HG02588 (cell line): ENCODE measurements around the gene EIF2S1.

Experiments
- ATAC-seq: cut with Tn5 transposase; IDR thresholded peaks from one replicate; pipeline ENCODE4 v1.9.1; 2021; ENCODE audit warnings: mild to moderate bottlenecking, moderate library complexity; ENCODE audit not compliant: unreplicated experiment

Gene EIF2S1

DNA sequence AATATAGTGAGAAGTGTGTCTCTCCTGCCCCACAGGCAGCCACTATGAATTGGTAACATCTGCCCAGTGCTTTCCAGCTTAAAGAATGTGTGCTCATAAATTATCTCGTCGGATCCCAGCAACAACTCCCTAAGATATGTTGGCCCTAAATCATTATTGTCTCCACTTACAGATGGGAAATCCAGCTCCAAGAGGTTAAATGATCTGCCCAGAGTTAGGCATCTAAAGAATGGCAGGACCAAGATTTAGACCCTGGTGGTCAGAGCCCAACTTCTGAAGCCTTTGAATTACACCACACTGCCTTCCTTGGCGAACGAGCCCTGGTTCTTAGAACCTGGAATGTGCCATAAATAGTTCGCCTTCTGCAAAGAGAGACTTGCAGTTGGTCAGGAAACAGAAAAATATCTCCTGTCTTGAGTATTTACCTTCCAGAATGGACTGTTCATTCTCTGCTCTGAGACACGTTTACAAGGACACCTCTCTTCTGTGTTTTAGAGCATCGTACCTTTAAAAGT is 72.0 kb downstream of the EIF2S1 start:
- no peak for ATAC-seq

GRCh38 chr14:67435603-67436002 is 75.5 kb downstream of the EIF2S1 start:
- ATAC-seq: no peak
